ENCODE measurements around the gene UBAP1. TPM values are rescaled to one million over a fixed set of nuclear protein-coding genes. Genes with fewer than 3 reads are reported as not detected.

Gene UBAP1
- total and polyA plus RNA-seq, 2 of the 4 experiments (the other 2 are of a cell fraction) = 30.6 to 37.0 TPM

Small RNA genes lying within 50 kb of the gene (microRNA-seq; reads per million reads assigned to microRNA genes)
- gene AL353662.3 (ENCODE audit: insufficient read depth, insufficient read length) = not detected
- not detected for gene RNA5SP282 (ENCODE audit: insufficient read depth, insufficient read length)
- not detected for gene RNU2-50P (ENCODE audit: insufficient read depth, insufficient read length)

Small RNA genes lying within 50 kb of the gene (small RNA-seq; reads per million reads assigned to genes)
- 0 reads per million in 5 experiments for gene AL353662.3
- gene RNA5SP282 = 0 to 0.60 (median 0) reads per million in 5 experiments
- 0 to 4.2 (median 0.17) reads per million in 5 experiments for gene RNU2-50P

Other genes with a start within 250 kb of the UBAP1 start
- 12.5 and 12.9 TPM in 2 replicates for gene UBAP2, start 130.2 kb upstream of the UBAP1 start, total RNA-seq (2012; rRNA removed)
- gene UBAP2, start 130.2 kb upstream of the UBAP1 start, polyA plus RNA-seq (2012; rRNA removed) = 25.5 and 31.2 TPM in 2 replicates
- 6.9 and 7.2 TPM in 2 replicates for gene DCAF12, start 52.3 kb upstream of the UBAP1 start, total RNA-seq (2012; rRNA removed)
- 12.6 and 17.1 TPM in 2 replicates for gene DCAF12, start 52.3 kb upstream of the UBAP1 start, polyA plus RNA-seq (2012; rRNA removed)
- gene KIF24, start 150.2 kb downstream of the UBAP1 start, total RNA-seq (2012; rRNA removed) = 2.5 and 3.0 TPM in 2 replicates
- gene KIF24, start 150.2 kb downstream of the UBAP1 start, polyA plus RNA-seq (2012; rRNA removed) = 1.1 and 1.4 TPM in 2 replicates
- gene NUDT2, start 150.5 kb downstream of the UBAP1 start, total RNA-seq (2012; rRNA removed) = 33.9 and 45.0 TPM in 2 replicates
- gene NUDT2, start 150.5 kb downstream of the UBAP1 start, polyA plus RNA-seq (2012; rRNA removed) = 32.8 and 36.6 TPM in 2 replicates
- 0.36 and 0.56 TPM in 2 replicates for gene MYORG, start 197.9 kb downstream of the UBAP1 start, total RNA-seq (2012; rRNA removed)
- gene MYORG, start 197.9 kb downstream of the UBAP1 start, polyA plus RNA-seq (2012; rRNA removed) = 0.60 TPM in 2 replicates

All from IMR-90 (cell line).